Measurements from ENCODE around the gene TMC4. TPM values are rescaled to one million over a fixed set of nuclear protein-coding genes. Genes with fewer than 3 reads are reported as not detected.

TMC4 gene
- total RNA-seq, 1 donor from 2014 or later: 2.6 TPM

- H3K36me3 Mint-ChIP-seq (ENCODE audit: low read depth, unreplicated experiment): peaks cover 29% of the 10 kb centered on the region
- H3K4me3 Mint-ChIP-seq (ENCODE audit: unreplicated experiment): no peak overlapping the region
- no peak for TF ChIP-seq CTCF (IDR thresholded peaks at IDR 0.05; ENCODE audit: unreplicated experiment)
- H3K27ac Mint-ChIP-seq (ENCODE audit: unreplicated experiment): no peak overlapping the region
- H3K9me3 Mint-ChIP-seq (ENCODE audit: unreplicated experiment): no peaks in the 10 kb centered on the region
- H3K4me1 Mint-ChIP-seq (ENCODE audit: unreplicated experiment): peaks cover 19% of the 10 kb centered on the region
- H3K27me3 Mint-ChIP-seq (ENCODE audit: unreplicated experiment): peaks cover 19% of the 10 kb centered on the region
- no peak for DNase-seq (ENCODE audit: low spot score)
Observed at GRCh38 chr19:54193011-54193410, 20.1 kb upstream of the TMC4 start.

DNA sequence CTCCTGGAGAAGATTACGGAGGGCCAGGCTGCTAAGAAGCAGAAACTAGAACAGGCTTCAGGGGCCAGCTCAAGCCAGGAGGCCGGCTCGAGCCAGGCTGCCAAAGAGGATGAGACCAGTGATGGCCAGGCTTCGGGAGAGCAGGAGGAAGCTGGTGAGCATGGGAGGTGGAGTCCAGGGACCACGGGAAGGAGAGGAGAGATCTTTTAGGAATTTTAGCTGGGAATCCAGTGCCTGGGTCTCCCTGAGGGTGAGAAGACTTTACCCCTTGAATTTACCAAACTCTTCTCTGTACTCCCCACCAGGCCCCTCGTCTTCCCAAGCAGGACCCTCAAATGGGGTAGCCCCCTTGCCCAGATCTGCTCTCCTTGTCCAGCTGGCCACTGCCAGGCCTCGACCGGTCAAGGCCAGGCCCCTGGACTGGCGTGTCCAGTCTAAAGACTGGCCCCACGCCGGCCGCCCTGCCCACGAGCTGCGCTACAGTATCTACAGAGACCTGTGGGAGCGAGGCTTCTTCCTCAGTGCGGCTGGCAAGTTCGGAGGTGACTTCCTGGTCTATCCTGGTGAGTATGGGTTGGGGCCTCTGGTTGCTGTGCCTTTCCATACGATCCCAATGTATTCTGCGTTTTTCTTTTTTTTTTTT is 19.0 kb upstream of the TMC4 start:
- Mint-ChIP-seq H3K4me1 (ENCODE audit: unreplicated experiment) (peaks cover 29% of the 10 kb centered on the region), H3K4me3 (ENCODE audit: unreplicated experiment) (peak overlapping the region; percentile 91), H3K9me3 (ENCODE audit: unreplicated experiment) (no peaks in the 10 kb centered on the region), H3K36me3 (ENCODE audit: low read depth, unreplicated experiment) (peaks cover 29% of the 10 kb centered on the region), H3K27ac (ENCODE audit: unreplicated experiment) (peak overlapping the region; percentile 48), H3K27me3 (ENCODE audit: unreplicated experiment) (peaks cover 22% of the 10 kb centered on the region)
- TF ChIP-seq CTCF (IDR thresholded peaks at IDR 0.05; ENCODE audit: unreplicated experiment): no peak
- no peak for DNase-seq (ENCODE audit: low spot score)

DNA sequence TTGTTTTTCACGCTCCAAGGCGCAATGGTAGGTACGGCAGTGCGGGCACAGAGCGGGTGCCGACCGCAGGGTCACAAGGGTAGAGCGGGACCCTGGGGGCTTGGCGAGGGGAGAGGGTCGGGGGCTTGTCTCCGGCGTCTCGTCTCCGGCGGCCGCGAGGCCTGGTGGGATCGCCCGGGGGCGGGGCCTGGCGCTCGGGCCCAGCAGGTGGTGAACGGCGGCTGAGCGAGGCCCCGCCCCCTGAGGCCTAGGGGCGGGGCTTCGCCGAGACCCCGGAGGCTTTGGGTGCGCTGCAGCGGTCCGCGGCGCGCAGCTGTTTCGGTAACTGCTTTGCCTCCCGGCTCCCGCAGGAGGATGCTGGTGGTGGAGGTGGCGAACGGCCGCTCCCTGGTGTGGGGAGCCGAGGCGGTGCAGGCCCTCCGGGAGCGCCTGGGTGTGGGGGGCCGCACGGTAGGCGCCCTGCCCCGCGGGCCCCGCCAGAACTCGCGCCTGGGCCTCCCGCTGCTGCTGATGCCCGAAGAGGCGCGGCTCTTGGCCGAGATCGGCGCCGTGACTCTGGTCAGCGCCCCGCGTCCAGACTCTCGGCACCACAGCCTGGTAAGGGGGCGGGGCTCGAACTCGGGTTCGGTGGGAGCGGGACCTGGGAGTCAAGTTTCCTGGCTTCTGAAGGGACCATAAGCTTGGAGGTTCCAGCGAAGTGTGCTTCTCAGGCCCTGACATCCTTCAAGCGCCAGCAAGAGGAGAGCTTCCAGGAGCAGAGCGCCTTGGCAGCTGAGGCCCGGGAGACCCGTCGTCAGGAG is 18.3 kb upstream of the TMC4 start, which contains the start of gene TSEN34:
TSEN34 (plus strand) TSS at position 298 of the 800 bp plus-strand sequence; CDS start at position 355, 57 bp downstream.
- TF ChIP-seq CTCF (IDR thresholded peaks at IDR 0.05; ENCODE audit: unreplicated experiment): no peak
- H3K4me1 Mint-ChIP-seq (ENCODE audit: unreplicated experiment): peaks cover 29% of the 10 kb centered on the region
- H3K4me3 Mint-ChIP-seq (ENCODE audit: unreplicated experiment): peak within 1 kb of the TSS; percentile 99
- H3K27me3 Mint-ChIP-seq (ENCODE audit: unreplicated experiment): peaks cover 22% of the 10 kb centered on the region
- no peaks in the 10 kb centered on the region for H3K9me3 Mint-ChIP-seq (ENCODE audit: unreplicated experiment)
- peaks cover 33% of the 10 kb centered on the region for H3K36me3 Mint-ChIP-seq (ENCODE audit: low read depth, unreplicated experiment)
- peak; percentile 87 for DNase-seq (ENCODE audit: low spot score)
- H3K27ac Mint-ChIP-seq (ENCODE audit: unreplicated experiment): peak within 1 kb of the TSS; percentile 100

- TF ChIP-seq CTCF (IDR thresholded peaks at IDR 0.05; ENCODE audit: unreplicated experiment): no peak
- Mint-ChIP-seq H3K27me3 (ENCODE audit: unreplicated experiment) (peaks cover 22% of the 10 kb centered on the region), H3K27ac (ENCODE audit: unreplicated experiment) (peak overlapping the region; percentile 100), H3K36me3 (ENCODE audit: low read depth, unreplicated experiment) (peaks cover 35% of the 10 kb centered on the region), H3K4me1 (ENCODE audit: unreplicated experiment) (peaks cover 29% of the 10 kb centered on the region), H3K4me3 (ENCODE audit: unreplicated experiment) (peak overlapping the region; percentile 99), H3K9me3 (ENCODE audit: unreplicated experiment) (no peaks in the 10 kb centered on the region)
- peak; percentile 99 for DNase-seq (ENCODE audit: low spot score)
Observed at GRCh38 chr19:54190503-54191010, 17.6 kb upstream of the TMC4 start.
